Measurements from ENCODE around the gene HES2. TPM values are rescaled to one million over a fixed set of nuclear protein-coding genes. Genes with fewer than 3 reads are reported as not detected.

The HES2 gene
- total and polyA plus RNA-seq, 2 experiments from 2014 or later = 1.6 to 2.1 TPM

DNA sequence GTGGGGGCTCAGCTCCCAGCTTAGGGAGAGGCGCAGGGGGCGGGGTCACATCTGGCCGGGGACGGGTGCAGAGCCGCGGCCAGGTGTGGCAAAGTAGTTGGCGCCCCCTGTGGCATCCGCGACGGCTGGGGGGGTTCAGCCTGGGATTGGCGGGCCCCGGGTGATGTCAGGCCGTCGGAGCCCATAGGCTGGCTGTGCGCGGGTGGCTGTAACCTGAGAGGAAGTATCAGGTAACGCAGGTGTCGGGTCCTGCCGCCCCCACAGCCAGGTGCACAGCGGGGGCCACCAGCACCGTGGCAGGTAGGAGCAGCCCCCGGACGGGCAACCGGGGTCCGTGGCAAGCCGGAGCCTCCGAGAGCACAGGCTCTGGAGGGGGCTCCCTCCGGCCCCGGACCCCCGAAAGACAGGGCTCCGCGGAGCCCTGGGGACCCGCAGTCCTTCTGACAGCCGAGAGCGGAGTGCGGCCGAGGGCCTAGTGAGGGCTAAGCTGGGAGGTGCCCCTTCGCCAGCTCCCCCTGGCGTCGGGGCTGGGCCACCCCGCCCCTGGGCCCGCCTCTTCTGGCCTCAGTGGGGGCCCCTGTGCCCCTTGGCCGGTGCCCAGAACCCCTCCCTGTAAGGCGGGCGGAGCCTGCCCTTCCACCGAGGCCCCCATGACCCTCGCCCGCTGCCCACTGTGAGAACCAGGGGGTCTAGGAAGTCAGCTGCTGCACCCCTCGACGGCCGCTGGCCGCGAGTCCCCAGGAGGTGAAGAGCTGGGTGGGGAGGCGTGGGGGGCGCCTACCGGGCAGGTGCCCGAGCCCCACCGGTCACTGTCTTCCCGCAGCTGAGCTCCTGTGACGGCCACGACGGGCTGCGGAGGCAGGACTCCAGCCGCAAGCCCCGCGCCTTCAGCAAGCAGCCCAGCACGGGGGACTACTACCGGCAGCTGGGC lies 28.4 kb upstream of the HES2 start:
- H3K4me3 Mint-ChIP-seq = peak overlapping the region; percentile 74
- H3K4me2 ChIP-seq = peak overlapping the region; percentile 84
- no peaks in the 10 kb centered on the region for H3K9me3 Mint-ChIP-seq
- H2AFZ ChIP-seq = no peak overlapping the region
- no peaks in the 10 kb centered on the region for H3K9me2 ChIP-seq (ENCODE audit: insufficient read depth)
- peaks cover 29% of the 10 kb centered on the region for H3K4me1 Mint-ChIP-seq
- no peaks in the 10 kb centered on the region for H4K20me1 ChIP-seq (replicated peaks; ENCODE audit: insufficient read depth)
- H3K27ac Mint-ChIP-seq = peak overlapping the region; percentile 52
- H3K36me3 Mint-ChIP-seq (ENCODE audit: low read depth) = peaks cover 2% of the 10 kb centered on the region; the same call in 1 of the 3 replicates
- H3K27me3 ChIP-seq (ENCODE audit: insufficient read depth) = peaks cover 7% of the 10 kb centered on the region; the same call in 1 of the 2 replicates
- TF ChIP-seq, protein P1, sequence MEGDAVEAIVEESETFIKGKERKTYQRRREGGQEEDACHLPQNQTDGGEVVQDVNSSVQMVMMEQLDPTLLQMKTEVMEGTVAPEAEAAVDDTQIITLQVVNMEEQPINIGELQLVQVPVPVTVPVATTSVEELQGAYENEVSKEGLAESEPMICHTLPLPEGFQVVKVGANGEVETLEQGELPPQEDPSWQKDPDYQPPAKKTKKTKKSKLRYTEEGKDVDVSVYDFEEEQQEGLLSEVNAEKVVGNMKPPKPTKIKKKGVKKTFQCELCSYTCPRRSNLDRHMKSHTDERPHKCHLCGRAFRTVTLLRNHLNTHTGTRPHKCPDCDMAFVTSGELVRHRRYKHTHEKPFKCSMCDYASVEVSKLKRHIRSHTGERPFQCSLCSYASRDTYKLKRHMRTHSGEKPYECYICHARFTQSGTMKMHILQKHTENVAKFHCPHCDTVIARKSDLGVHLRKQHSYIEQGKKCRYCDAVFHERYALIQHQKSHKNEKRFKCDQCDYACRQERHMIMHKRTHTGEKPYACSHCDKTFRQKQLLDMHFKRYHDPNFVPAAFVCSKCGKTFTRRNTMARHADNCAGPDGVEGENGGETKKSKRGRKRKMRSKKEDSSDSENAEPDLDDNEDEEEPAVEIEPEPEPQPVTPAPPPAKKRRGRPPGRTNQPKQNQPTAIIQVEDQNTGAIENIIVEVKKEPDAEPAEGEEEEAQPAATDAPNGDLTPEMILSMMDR (conservative IDR thresholded peaks at IDR 0.05; ENCODE audit: low read depth in 2 of 2) = peak; percentile 24 to 53; a peak in 3 of 4 replicates
- TF ChIP-seq, protein P2, sequence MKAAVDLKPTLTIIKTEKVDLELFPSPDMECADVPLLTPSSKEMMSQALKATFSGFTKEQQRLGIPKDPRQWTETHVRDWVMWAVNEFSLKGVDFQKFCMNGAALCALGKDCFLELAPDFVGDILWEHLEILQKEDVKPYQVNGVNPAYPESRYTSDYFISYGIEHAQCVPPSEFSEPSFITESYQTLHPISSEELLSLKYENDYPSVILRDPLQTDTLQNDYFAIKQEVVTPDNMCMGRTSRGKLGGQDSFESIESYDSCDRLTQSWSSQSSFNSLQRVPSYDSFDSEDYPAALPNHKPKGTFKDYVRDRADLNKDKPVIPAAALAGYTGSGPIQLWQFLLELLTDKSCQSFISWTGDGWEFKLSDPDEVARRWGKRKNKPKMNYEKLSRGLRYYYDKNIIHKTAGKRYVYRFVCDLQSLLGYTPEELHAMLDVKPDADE (IDR thresholded peaks at IDR 0.05) = no peak
- TF ChIP-seq, protein P3, sequence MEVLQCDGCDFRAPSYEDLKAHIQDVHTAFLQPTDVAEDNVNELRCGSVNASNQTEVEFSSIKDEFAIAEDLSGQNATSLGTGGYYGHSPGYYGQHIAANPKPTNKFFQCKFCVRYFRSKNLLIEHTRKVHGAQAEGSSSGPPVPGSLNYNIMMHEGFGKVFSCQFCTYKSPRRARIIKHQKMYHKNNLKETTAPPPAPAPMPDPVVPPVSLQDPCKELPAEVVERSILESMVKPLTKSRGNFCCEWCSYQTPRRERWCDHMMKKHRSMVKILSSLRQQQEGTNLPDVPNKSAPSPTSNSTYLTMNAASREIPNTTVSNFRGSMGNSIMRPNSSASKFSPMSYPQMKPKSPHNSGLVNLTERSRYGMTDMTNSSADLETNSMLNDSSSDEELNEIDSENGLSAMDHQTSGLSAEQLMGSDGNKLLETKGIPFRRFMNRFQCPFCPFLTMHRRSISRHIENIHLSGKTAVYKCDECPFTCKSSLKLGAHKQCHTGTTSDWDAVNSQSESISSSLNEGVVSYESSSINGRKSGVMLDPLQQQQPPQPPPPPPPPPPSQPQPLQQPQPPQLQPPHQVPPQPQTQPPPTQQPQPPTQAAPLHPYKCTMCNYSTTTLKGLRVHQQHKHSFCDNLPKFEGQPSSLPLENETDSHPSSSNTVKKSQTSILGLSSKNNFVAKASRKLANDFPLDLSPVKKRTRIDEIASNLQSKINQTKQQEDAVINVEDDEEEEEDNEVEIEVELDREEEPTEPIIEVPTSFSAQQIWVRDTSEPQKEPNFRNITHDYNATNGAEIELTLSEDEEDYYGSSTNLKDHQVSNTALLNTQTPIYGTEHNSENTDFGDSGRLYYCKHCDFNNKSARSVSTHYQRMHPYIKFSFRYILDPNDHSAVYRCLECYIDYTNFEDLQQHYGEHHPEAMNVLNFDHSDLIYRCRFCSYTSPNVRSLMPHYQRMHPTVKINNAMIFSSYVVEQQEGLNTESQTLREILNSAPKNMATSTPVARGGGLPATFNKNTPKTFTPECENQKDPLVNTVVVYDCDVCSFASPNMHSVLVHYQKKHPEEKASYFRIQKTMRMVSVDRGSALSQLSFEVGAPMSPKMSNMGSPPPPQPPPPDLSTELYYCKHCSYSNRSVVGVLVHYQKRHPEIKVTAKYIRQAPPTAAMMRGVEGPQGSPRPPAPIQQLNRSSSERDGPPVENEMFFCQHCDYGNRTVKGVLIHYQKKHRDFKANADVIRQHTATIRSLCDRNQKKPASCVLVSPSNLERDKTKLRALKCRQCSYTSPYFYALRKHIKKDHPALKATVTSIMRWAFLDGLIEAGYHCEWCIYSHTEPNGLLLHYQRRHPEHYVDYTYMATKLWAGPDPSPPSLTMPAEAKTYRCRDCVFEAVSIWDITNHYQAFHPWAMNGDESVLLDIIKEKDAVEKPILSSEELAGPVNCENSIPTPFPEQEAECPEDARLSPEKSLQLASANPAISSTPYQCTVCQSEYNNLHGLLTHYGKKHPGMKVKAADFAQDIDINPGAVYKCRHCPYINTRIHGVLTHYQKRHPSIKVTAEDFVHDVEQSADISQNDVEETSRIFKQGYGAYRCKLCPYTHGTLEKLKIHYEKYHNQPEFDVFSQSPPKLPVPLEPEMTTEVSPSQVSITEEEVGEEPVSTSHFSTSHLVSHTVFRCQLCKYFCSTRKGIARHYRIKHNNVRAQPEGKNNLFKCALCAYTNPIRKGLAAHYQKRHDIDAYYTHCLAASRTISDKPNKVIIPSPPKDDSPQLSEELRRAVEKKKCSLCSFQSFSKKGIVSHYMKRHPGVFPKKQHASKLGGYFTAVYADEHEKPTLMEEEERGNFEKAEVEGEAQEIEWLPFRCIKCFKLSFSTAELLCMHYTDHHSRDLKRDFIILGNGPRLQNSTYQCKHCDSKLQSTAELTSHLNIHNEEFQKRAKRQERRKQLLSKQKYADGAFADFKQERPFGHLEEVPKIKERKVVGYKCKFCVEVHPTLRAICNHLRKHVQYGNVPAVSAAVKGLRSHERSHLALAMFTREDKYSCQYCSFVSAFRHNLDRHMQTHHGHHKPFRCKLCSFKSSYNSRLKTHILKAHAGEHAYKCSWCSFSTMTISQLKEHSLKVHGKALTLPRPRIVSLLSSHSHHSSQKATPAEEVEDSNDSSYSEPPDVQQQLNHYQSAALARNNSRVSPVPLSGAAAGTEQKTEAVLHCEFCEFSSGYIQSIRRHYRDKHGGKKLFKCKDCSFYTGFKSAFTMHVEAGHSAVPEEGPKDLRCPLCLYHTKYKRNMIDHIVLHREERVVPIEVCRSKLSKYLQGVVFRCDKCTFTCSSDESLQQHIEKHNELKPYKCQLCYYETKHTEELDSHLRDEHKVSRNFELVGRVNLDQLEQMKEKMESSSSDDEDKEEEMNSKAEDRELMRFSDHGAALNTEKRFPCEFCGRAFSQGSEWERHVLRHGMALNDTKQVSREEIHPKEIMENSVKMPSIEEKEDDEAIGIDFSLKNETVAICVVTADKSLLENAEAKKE (CRISPR knock-in tag; IDR thresholded peaks at IDR 0.05) = no peak
- TF ChIP-seq EZH2 (IDR thresholded peaks at IDR 0.05; ENCODE audit: low read depth, unreplicated experiment) (no peak), CREB1 (CRISPR knock-in tag; IDR thresholded peaks at IDR 0.05; ENCODE audit: low read depth) (peak; percentile 74), ZNF114 (CRISPR knock-in tag; IDR thresholded peaks at IDR 0.05) (no peak), POLR2AphosphoS5 (IDR thresholded peaks at IDR 0.05; ENCODE audit: low read depth) (peak; percentile 53; the same call in 1 of the 2 replicates), NANOG (IDR thresholded peaks at IDR 0.05; ENCODE audit: borderline replicate concordance) (no peak), JUNB (IDR thresholded peaks at IDR 0.05; ENCODE audit: unreplicated experiment) (no peak), ZNF331 (CRISPR knock-in tag; IDR thresholded peaks at IDR 0.05; ENCODE audit: low read depth) (no peak), EZH2phosphoT487 (IDR thresholded peaks at IDR 0.05; ENCODE audit: unreplicated experiment) (no peak), STAT1 (IDR thresholded peaks at IDR 0.05; ENCODE audit: unreplicated experiment) (no peak), REST (IDR thresholded peaks at IDR 0.05; ENCODE audit: unreplicated experiment) (no peak)
- H3K4me3 ChIP-seq = peak overlapping the region; percentile 70
- H3K27me3 Mint-ChIP-seq (ENCODE audit: insufficient read depth, low read depth, poor library complexity) = peaks cover 22% of the 10 kb centered on the region
- H3K4me1 ChIP-seq (ENCODE audit: insufficient read depth) = peaks cover 7% of the 10 kb centered on the region; the same call in 1 of the 2 replicates
- 0 out of 2 replicates have a peak overlapping the region, but pooled peaks have one; percentile 72 for H3K27ac ChIP-seq (ENCODE audit: low read depth)
- H3F3A ChIP-seq (replicated peaks; ENCODE audit: low read depth) = peaks cover 4% of the 10 kb centered on the region; the same call in 1 of the 2 replicates
- H3K36me3 ChIP-seq (ENCODE audit: insufficient read depth) = no peaks in the 10 kb centered on the region
- peak; percentile 97 for DNase-seq (ENCODE audit: low spot score)
- H3K79me2 ChIP-seq (replicated peaks; ENCODE audit: insufficient read depth) = no peaks in the 10 kb centered on the region
- peak; percentile 76 for ATAC-seq
